ENCODE measurements around the gene MMP20.

- TF ChIP-seq, protein P1, sequence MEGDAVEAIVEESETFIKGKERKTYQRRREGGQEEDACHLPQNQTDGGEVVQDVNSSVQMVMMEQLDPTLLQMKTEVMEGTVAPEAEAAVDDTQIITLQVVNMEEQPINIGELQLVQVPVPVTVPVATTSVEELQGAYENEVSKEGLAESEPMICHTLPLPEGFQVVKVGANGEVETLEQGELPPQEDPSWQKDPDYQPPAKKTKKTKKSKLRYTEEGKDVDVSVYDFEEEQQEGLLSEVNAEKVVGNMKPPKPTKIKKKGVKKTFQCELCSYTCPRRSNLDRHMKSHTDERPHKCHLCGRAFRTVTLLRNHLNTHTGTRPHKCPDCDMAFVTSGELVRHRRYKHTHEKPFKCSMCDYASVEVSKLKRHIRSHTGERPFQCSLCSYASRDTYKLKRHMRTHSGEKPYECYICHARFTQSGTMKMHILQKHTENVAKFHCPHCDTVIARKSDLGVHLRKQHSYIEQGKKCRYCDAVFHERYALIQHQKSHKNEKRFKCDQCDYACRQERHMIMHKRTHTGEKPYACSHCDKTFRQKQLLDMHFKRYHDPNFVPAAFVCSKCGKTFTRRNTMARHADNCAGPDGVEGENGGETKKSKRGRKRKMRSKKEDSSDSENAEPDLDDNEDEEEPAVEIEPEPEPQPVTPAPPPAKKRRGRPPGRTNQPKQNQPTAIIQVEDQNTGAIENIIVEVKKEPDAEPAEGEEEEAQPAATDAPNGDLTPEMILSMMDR (IDR thresholded peaks at IDR 0.05) = no peak
- TF ChIP-seq POLR2A (IDR thresholded peaks at IDR 0.05) = no peak
- TF ChIP-seq POLR2AphosphoS5 (IDR thresholded peaks at IDR 0.05) = no peak
Observed at GRCh38 chr11:102546427-102546826, 78.7 kb downstream of the MMP20 start.
